Spleen (tissue), 7 donors: ENCODE measurements around the gene DDX24.

Source experiments
- POLR2A ChIP-seq, 3 donors: fragments of 450-650 bp; IDR thresholded peaks; one replicate each; pipeline ENCODE4 v1.5.1; 2017; ENCODE audit warnings: antibody characterized with exemption in 3 of 3, mild to moderate bottlenecking in 1 of 3
- TF ChIP-seq, protein P1 (sequence below), 11 experiments: fragments of 200-600 bp in 7 of 11; fragments of 450-650 bp in 4 of 11; sonication (generic) in 4 of 11; IDR thresholded peaks in 8 of 11; conservative IDR thresholded peaks in 3 of 11; 1 replicate in 7 of 11; 2 replicates in 4 of 11; pipeline versions ENCODE4 v1.4.0 to v1.8.0; 2016 to 2021; ENCODE audit warnings: antibody characterized with exemption in 11 of 11, inconsistent platforms in 4 of 11, mild to moderate bottlenecking in 1 of 11
- donor health status: DM: no; HTN: no; CAD: no; lungs with moderate emphysema.
- donor health status: DM: no; HTN: no; CAD: no.
- donor health status: DM: no; HTN: no; CAD: no.

DNA sequence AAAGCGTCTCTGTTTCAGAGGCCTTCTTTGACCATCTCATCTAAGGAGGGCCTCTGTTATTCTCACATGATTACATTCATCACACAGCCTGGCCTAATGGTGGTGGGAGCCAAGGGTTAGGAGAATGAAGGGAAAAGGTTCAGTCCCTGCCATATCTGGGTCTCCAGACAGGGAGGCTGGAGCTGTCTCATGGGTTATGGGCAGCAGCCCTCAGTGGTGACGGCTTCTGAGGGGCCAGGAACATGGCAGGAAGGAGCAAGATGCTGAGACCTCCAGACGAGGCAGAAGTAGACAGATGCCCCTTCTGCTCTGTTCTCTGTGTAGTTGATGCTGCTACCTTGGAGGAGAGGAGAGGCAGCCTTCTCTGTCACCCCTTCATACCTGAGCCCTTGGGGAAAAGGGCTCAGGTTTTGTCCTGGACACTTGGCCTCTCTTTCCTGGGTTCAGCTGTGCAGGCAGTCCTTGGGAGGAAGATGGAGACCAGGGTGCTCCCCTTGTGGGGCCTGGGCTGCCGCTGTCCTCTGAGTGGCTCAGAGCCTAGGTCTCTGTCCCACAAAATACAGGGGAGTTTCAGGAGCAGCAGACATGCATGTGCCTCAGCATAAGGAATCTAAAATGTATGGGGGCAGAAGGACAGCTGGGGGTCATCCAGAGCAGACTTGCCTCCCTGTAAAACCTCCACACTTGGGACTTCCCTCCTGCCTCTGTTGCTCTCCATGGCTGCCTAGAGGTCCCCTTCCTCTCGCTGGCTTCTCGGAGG is 44.8 kb upstream of the DDX24 start:
- TF ChIP-seq POLR2A (IDR thresholded peaks at IDR 0.05) = no peak
- TF ChIP-seq, protein P1, sequence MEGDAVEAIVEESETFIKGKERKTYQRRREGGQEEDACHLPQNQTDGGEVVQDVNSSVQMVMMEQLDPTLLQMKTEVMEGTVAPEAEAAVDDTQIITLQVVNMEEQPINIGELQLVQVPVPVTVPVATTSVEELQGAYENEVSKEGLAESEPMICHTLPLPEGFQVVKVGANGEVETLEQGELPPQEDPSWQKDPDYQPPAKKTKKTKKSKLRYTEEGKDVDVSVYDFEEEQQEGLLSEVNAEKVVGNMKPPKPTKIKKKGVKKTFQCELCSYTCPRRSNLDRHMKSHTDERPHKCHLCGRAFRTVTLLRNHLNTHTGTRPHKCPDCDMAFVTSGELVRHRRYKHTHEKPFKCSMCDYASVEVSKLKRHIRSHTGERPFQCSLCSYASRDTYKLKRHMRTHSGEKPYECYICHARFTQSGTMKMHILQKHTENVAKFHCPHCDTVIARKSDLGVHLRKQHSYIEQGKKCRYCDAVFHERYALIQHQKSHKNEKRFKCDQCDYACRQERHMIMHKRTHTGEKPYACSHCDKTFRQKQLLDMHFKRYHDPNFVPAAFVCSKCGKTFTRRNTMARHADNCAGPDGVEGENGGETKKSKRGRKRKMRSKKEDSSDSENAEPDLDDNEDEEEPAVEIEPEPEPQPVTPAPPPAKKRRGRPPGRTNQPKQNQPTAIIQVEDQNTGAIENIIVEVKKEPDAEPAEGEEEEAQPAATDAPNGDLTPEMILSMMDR (IDR thresholded peaks at IDR 0.05 in 8 of 11, conservative IDR thresholded peaks at IDR 0.05 in 3 of 11) = no peak
